Liver (tissue), 9 donors: ENCODE data around the gene NDUFA7. TPM values are rescaled to one million over a fixed set of nuclear protein-coding genes. Genes with fewer than 3 reads are reported as not detected.

Source experiments
- DNase-seq: peaks from one replicate; pipeline ENCODE4 v3.0.0-alpha.2; 2017; ENCODE audit warnings: low spot score
- H3K27ac ChIP-seq, 2 donors: one replicate each; pipeline ENCODE4 v1.7.0; 2013; ENCODE audit warnings: inconsistent platforms in 2 of 2, low read length in 2 of 2, control low read depth in 1 of 2, low read depth in 1 of 2, mild to moderate bottlenecking in 1 of 2
- H3K27me3 ChIP-seq, 4 donors: one replicate each; pipeline versions ENCODE4 v1.6.1 to v1.7.0; 2013; ENCODE audit warnings: low read length in 3 of 4, inconsistent platforms in 1 of 4, mild to moderate bottlenecking in 1 of 4, moderate library complexity in 1 of 4; ENCODE audit not compliant: control insufficient read depth in 4 of 4, insufficient read depth in 4 of 4
- H3K36me3 ChIP-seq, 4 donors: one replicate each; pipeline versions ENCODE4 v1.6.1 to v1.7.0; 2013; ENCODE audit warnings: low read length in 3 of 4, mild to moderate bottlenecking in 3 of 4, low read depth in 1 of 4, moderate library complexity in 1 of 4; ENCODE audit not compliant: control insufficient read depth in 4 of 4, insufficient read depth in 3 of 4
- H3K4me1 ChIP-seq, 4 donors: one replicate each; pipeline versions ENCODE4 v1.6.1 to v1.7.0; 2013; ENCODE audit warnings: low read length in 3 of 4, mild to moderate bottlenecking in 3 of 4, moderate library complexity in 1 of 4; ENCODE audit not compliant: control insufficient read depth in 4 of 4, insufficient read depth in 4 of 4
- H3K4me3 ChIP-seq, 3 donors: one replicate each; pipeline versions ENCODE4 v1.6.1 to v1.7.0; 2013; ENCODE audit warnings: low read length in 3 of 3, control low read depth in 1 of 3, low read depth in 1 of 3, mild to moderate bottlenecking in 1 of 3
- H3K9ac ChIP-seq, 2 donors: one replicate each; pipeline ENCODE4 v1.7.0; 2013; ENCODE audit warnings: low read length in 2 of 2, mild to moderate bottlenecking in 2 of 2, moderate library complexity in 2 of 2, control low read depth in 1 of 2, low read depth in 1 of 2
- H3K9me3 ChIP-seq, 4 donors: one replicate each; pipeline versions ENCODE4 v1.6.1 to v1.7.0; 2013; ENCODE audit warnings: low read length in 3 of 4; ENCODE audit not compliant: control insufficient read depth in 4 of 4
- ATF3 ChIP-seq: IDR thresholded peaks from 2 replicates; pipeline ENCODE4 v1.6.1; 2016; ENCODE audit warnings: antibody characterized with exemption
- CTCF ChIP-seq: fragments of 150-350 bp; IDR thresholded peaks from 2 replicates; pipeline ENCODE4 v1.5.1; 2017; ENCODE audit warnings: improper control_type of control experiment, low read depth, low read length; ENCODE audit not compliant: missing input control
- EGR1 ChIP-seq, 2 donors: IDR thresholded peaks; 2 replicates each; pipeline ENCODE4 v1.6.1; 2016 to 2018; ENCODE audit warnings: antibody characterized with exemption in 2 of 2, low read depth in 2 of 2
- FOXA1 ChIP-seq: IDR thresholded peaks from 2 replicates; pipeline ENCODE4 v1.6.1; 2016; ENCODE audit warnings: antibody characterized with exemption
- FOXA2 ChIP-seq: IDR thresholded peaks from 2 replicates; pipeline ENCODE4 v1.6.1; 2016; ENCODE audit warnings: antibody characterized with exemption
- GABPA ChIP-seq, 2 donors: IDR thresholded peaks in 1 of 2; conservative IDR thresholded peaks in 1 of 2; 2 replicates each; pipeline ENCODE4 v1.6.1; 2016; ENCODE audit warnings: antibody characterized with exemption in 2 of 2, mild to moderate bottlenecking in 1 of 2, moderate library complexity in 1 of 2
- HNF4A ChIP-seq, 2 donors: conservative IDR thresholded peaks; 2 replicates each; pipeline ENCODE4 v1.6.1; 2016; ENCODE audit warnings: antibody characterized with exemption in 2 of 2, mild to moderate bottlenecking in 2 of 2
- HNF4G ChIP-seq: IDR thresholded peaks from 2 replicates; pipeline ENCODE4 v1.6.1; 2016; ENCODE audit warnings: antibody characterized with exemption
- JUND ChIP-seq, 2 donors: IDR thresholded peaks; 2 replicates each; pipeline ENCODE4 v1.6.1; 2016; ENCODE audit warnings: antibody characterized with exemption in 2 of 2
- MAX ChIP-seq: IDR thresholded peaks from 2 replicates; pipeline ENCODE4 v1.6.1; 2016; ENCODE audit warnings: antibody characterized with exemption
- NR2F2 ChIP-seq: IDR thresholded peaks from 2 replicates; pipeline ENCODE4 v1.6.1; 2016; ENCODE audit warnings: antibody characterized with exemption
- RAD21 ChIP-seq, 2 donors: IDR thresholded peaks; 2 replicates each; pipeline ENCODE4 v1.6.1; 2016; ENCODE audit warnings: antibody characterized with exemption in 2 of 2, mild to moderate bottlenecking in 2 of 2
- REST ChIP-seq: IDR thresholded peaks from 2 replicates; pipeline ENCODE4 v1.6.1; 2016; ENCODE audit warnings: antibody characterized with exemption, mild to moderate bottlenecking
- RXRA ChIP-seq, 2 donors: IDR thresholded peaks; 2 replicates each; pipeline ENCODE4 v1.6.1; 2017 to 2018; ENCODE audit warnings: antibody characterized with exemption in 2 of 2, mild to moderate bottlenecking in 1 of 2
- SP1 ChIP-seq: IDR thresholded peaks from 2 replicates; pipeline ENCODE4 v1.6.1; 2018; ENCODE audit warnings: antibody characterized with exemption, mild to moderate bottlenecking
- TAF1 ChIP-seq: conservative IDR thresholded peaks from 2 replicates; pipeline ENCODE4 v1.6.1; 2016; ENCODE audit warnings: antibody characterized with exemption, mild to moderate bottlenecking
- YY1 ChIP-seq: IDR thresholded peaks from 2 replicates; pipeline ENCODE4 v1.6.1; 2016; ENCODE audit warnings: antibody characterized with exemption, mild to moderate bottlenecking
- ZBTB33 ChIP-seq: IDR thresholded peaks from 2 replicates; pipeline ENCODE4 v1.6.1; 2016; ENCODE audit warnings: antibody characterized with exemption
- WGBS: extraction: QIAGEN DNeasy Blood & Tissue Kit; methylation state at CpG from one replicate; pipeline ENCODE4 v1.1.7; 2013; 5-methylcytosine and 5-hydroxymethylcytosine counted together
- polyA plus RNA-seq, 2 donors: library from polyadenylated mRNA; stranded (reverse) in 1 of 2; unstranded in 1 of 2; fragments of 200-250 nt in 1 of 2; fragments of >200 nt in 1 of 2; fragmentation: Nextera tagmentation in 1 of 2; extraction: Ambion mirVana in 1 of 2; gene quantifications; one replicate each; pipeline versions ENCODE4 v1.2.1 to v1.2.3, GENCODE V29; 2013 to 2015
- total RNA-seq, 2 donors: library from RNA; depleted of rRNA; stranded (reverse); fragments of >200 nt; gene quantifications; one replicate each; pipeline ENCODE4 v1.2.3, GENCODE V29; 2014
- donor health status: healthy.
- donor health status: healthy.
- donor health status: healthy.
- donor health status: healthy.
- donor health status: healthy.

NDUFA7 gene
- total and polyA plus RNA-seq, 4 donors: 19.6 to 101 (median 55.7) TPM

GRCh38 chr19:8357007-8357521 lies 35.9 kb upstream of the NDUFA7 start:
- peak overlapping the region; percentile 39 to 79 for H3K27ac ChIP-seq
- no peak overlapping the region for H3K4me3 ChIP-seq
- H3K36me3 ChIP-seq: no peaks in the 10 kb centered on the region
- TF ChIP-seq RXRA (IDR thresholded peaks at IDR 0.05) (peak; percentile 82 to 95), SP1 (peak; percentile 83), NR2F2 (peak; percentile 17), MAX (peak; percentile 66), EGR1 (IDR thresholded peaks at IDR 0.05; ENCODE audit: low read depth in 2 of 2) (no peak), HNF4G (peak; percentile 49), ATF3 (peak; percentile 38), REST (peak; percentile 38), TAF1 (no peak), CTCF (no peak), HNF4A (conservative IDR thresholded peaks at IDR 0.05) (peak; percentile 91), ZBTB33 (peak; percentile 77), JUND (IDR thresholded peaks at IDR 0.05) (peak; percentile 42 to 80), YY1 (no peak), GABPA (IDR thresholded peaks at IDR 0.05 in 1 of 2, conservative IDR thresholded peaks at IDR 0.05 in 1 of 2) (peak in 1 of 2 donors; percentile 15), FOXA1 (no peak), RAD21 (IDR thresholded peaks at IDR 0.05) (peak; percentile 36 to 40), FOXA2 (peak; percentile 42)
- 38% methylated on average over 4 of the region's 4 CpGs for WGBS
- peaks cover 4 to 39% (median 13%) of the 10 kb centered on the region in 4 donors for H3K4me1 ChIP-seq
- no peaks in the 10 kb centered on the region for H3K9me3 ChIP-seq
- H3K9ac ChIP-seq: no peak overlapping the region
- no peak for DNase-seq
- no peaks in the 10 kb centered on the region for H3K27me3 ChIP-seq
